HL-60 (cell line): Measurements from ENCODE around the gene CEP128.

ENCODE experiments used
- GABPA ChIP-seq: IDR thresholded peaks from 2 replicates; pipeline ENCODE4 v1.6.1; 2012; ENCODE audit warnings: low read depth
- POLR2AphosphoS5 ChIP-seq: IDR thresholded peaks from 2 replicates; pipeline ENCODE4 v1.6.1; 2012; ENCODE audit warnings: low read depth
- TF ChIP-seq, protein P1 (sequence below): IDR thresholded peaks from one replicate; pipeline ENCODE4 v1.5.1; 2011; ENCODE audit warnings: low read length, control low read depth, inconsistent platforms; ENCODE audit not compliant: insufficient read depth

DNA sequence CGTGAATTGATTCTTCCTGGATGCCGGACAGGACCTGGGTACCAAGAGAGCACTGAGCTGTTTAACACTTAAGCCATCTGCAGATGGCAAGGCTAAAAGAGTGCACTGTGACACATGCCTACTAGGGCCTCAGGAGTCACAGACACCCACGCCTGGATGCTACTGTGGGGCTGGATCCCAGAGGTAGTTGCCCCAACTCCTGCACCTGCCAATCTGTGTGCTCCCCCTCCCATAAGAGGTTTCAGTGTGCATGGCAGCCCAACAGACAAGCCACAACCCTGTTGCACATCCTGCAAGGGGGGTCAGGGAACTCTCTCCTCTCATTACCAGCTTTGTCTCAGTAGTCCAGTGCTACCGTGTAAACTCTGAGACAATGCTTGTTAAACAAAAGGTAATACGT, 169.0 kb downstream of the CEP128 start:
- TF ChIP-seq, protein P1, sequence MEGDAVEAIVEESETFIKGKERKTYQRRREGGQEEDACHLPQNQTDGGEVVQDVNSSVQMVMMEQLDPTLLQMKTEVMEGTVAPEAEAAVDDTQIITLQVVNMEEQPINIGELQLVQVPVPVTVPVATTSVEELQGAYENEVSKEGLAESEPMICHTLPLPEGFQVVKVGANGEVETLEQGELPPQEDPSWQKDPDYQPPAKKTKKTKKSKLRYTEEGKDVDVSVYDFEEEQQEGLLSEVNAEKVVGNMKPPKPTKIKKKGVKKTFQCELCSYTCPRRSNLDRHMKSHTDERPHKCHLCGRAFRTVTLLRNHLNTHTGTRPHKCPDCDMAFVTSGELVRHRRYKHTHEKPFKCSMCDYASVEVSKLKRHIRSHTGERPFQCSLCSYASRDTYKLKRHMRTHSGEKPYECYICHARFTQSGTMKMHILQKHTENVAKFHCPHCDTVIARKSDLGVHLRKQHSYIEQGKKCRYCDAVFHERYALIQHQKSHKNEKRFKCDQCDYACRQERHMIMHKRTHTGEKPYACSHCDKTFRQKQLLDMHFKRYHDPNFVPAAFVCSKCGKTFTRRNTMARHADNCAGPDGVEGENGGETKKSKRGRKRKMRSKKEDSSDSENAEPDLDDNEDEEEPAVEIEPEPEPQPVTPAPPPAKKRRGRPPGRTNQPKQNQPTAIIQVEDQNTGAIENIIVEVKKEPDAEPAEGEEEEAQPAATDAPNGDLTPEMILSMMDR = no peak
- TF ChIP-seq POLR2AphosphoS5 = no peak
- TF ChIP-seq GABPA = no peak
